ENCODE results near the gene FSD1.
"Not testable (repeated sequence)": the region's sequence is repeated elsewhere in the genome, so short reads cannot be mapped to it uniquely, and the experiment has no call there.

The FSD1 gene

GRCh38 chr19:4320419-4320818 is 16.0 kb downstream of the FSD1 start:
- DNase-seq = no peak

- no peak for DNase-seq
Observed at GRCh38 chr19:4322942-4323665, 18.7 kb downstream of the FSD1 start.

- DNase-seq = no peak
Observed at GRCh38 chr19:4323692-4324091, 19.3 kb downstream of the FSD1 start.

DNA sequence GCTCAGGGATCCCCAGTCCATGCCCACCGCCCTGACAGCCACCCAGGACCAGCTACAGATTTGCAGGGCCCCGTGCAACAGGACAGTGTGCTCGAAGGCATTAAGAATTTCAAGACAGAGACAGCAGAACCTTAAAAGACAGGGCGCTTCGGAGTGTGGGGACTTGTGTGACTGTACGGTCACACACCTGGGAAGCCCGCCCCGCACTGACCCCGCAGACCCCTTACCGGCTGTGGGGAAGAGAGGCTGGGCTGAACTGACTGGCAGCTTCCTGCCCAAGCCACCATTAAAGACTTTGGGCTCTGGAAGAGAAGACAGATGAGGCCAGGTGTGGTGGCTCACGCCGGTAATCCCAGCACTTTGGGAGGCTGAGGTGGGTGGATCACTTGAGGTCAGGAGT is 19.8 kb downstream of the FSD1 start:
- DNase-seq = no peak

DNA sequence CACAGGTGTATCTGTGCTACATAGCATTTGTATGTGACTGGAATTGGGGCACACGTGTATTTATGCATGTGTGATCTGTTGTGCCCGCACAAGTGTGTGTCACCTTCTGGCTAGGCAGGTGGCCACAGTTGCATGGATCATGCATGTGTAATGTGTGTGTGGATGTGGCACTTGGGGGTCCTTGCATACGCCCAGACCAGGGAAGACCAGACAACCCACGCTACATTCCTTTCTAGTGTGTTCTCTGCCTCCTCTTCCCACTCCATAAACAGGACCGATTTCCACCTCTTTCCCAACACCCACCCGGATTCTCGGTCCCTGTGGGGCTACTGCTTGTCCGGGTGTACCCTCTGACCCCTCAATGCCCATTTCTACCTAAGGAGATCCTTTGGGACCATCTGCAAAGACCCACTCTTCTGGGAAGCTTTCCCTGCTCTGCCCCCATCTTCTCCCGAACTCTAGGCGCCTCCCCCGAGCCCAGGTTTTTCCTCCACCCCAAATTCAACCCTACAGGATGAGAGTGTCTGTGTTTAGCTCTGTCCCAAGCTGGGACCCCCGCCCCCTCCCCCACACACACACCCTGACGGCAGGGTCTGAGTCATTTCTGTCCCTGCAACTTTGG is 21.9 kb downstream of the FSD1 start:
- DNase-seq = no peak

- DNase-seq = no peak
Observed at GRCh38 chr19:4326837-4327251, 22.4 kb downstream of the FSD1 start.

- peak; percentile 7 for DNase-seq
Observed at GRCh38 chr19:4327252-4327876, 23.0 kb downstream of the FSD1 start.

GRCh38 chr19:4327877-4328242 is 23.5 kb downstream of the FSD1 start:
- no peak for DNase-seq

GRCh38 chr19:4328243-4328990 is 24.0 kb downstream of the FSD1 start:
- DNase-seq = peak; percentile 82

- not testable (repeated sequence) for DNase-seq
Observed at GRCh38 chr19:4328991-4329681, 24.7 kb downstream of the FSD1 start.

- no peak for DNase-seq
Observed at GRCh38 chr19:4329858-4330257, 25.5 kb downstream of the FSD1 start.

DNA sequence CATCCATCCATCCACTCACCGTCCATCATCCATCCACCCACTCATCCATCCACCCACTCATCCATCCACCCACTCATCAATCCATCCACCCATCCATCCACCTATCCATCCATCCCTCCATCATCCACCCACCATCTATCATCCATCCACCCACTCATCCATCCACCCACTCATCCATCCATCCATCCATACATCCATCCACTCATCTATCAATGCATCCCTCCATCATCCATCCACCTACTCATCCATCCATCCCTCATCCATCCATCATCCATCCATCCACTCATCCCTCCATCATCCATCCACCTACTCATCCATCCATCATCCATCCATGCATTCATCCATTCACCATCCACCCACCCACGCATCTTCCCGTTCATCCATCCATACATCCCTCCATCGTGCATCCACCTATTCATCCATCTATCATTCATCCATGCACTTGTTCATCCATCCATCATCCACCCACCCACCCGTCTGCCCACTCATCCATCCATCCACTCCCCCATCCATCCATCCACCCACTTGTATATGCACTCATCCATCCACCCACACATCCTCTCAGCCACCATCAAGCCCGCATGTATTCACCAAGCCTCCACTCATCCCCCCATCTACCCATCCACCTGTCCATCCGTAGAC is 30.7 kb downstream of the FSD1 start:
- no peak for DNase-seq

GRCh38 chr19:4337906-4338440 is 33.6 kb downstream of the FSD1 start:
- DNase-seq = no peak

- DNase-seq = no peak
Observed at GRCh38 chr19:4338441-4339355, 34.3 kb downstream of the FSD1 start, which contains the start of gene STAP2. Gene STAP2, minus strand, starts transcription at chr19:4338827. Its CDS starts 74 bp downstream, at chr19:4338753.

- DNase-seq = no peak
Observed at GRCh38 chr19:4342314-4342614, 37.9 kb downstream of the FSD1 start.

DNA sequence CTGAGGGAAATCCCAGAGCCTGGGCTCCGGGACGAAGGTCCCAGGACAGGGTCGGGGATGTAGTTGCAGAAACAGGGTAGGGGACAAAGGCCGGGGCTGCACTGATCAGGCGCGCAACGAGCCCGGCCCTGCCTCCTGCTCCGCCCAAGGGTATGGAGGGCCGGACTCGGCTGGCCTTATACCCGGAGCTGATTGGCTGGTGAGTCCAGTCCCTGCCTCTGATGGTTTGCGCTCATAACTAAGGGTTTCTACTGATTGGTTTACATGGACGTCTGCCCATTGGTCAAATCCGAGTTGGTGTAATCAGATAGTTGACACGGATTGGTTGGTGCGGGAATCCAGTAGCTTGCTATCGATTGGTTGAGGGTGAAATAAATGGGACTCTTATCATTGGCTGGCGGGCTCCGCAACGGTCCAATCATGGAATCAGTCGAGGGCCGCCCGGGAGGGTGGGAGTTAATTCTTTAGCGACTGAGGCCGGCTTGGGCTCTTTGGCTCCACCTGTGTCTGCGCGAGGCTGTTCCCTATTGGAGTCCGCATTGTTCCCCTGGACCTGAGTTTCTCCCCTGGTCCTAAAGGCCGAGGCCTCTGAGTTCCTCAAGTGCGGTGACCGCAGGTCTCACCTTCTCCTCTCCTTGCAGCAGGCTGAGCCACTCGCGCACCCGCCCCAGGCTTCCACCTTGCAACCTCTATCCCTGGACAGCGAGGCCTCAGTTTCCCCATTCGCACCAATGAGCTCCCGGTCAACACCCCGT is 38.4 kb downstream of the FSD1 start:
- DNase-seq = peak; percentile 94

- DNase-seq = peak; percentile 74
Observed at GRCh38 chr19:4343370-4344307, 39.2 kb downstream of the FSD1 start, which contains the start of gene MPND. Gene MPND, plus strand, starts transcription at chr19:4343562. Its CDS starts 32 bp downstream, at chr19:4343594.

- DNase-seq = no peak
Observed at GRCh38 chr19:4345342-4346019, 41.1 kb downstream of the FSD1 start.
